GM21528 (cell line): ENCODE data around the gene ATP4A.

ENCODE experiments used
- ATAC-seq: cut with Tn5 transposase; IDR thresholded peaks from one replicate; pipeline ENCODE4 v1.9.1; 2021; ENCODE audit warnings: mild to moderate bottlenecking, moderate library complexity; ENCODE audit not compliant: unreplicated experiment, low FRiP score

ATP4A gene

DNA sequence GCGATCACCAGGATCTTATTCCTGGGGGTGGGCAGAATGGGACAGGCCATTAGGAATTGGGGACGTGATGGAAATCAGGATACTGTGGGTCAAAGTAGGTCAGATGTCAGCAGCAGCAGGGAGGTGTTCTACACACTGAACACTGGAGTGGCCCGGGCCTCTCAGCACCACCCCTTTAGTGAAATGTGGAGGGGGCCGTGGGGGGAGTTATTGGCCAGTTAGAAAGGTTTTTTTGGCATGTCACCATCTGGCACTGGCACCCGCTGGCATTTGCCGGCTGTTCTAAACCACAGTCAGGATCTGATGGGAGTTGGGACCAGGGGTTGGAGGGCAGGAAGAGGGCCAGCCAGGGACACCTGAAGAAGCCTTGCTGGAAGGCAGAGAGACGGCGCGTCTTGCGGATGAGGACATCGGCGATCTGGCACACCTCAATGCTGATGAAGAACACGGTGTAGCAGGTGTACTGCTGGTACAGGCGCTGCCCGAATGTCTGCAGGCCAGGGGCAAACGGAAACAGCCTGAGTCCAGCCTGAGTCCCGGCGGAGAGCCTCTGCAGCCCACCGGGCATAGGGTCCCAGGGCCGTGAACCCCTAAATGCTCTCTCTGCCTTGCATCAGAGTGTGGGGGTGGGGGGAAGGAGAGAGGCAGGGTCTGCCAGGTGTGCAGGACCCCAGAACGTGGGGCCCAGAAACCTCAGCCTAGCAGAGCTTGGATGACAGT, 12.2 kb downstream of the ATP4A start:
- no peak for ATAC-seq

DNA sequence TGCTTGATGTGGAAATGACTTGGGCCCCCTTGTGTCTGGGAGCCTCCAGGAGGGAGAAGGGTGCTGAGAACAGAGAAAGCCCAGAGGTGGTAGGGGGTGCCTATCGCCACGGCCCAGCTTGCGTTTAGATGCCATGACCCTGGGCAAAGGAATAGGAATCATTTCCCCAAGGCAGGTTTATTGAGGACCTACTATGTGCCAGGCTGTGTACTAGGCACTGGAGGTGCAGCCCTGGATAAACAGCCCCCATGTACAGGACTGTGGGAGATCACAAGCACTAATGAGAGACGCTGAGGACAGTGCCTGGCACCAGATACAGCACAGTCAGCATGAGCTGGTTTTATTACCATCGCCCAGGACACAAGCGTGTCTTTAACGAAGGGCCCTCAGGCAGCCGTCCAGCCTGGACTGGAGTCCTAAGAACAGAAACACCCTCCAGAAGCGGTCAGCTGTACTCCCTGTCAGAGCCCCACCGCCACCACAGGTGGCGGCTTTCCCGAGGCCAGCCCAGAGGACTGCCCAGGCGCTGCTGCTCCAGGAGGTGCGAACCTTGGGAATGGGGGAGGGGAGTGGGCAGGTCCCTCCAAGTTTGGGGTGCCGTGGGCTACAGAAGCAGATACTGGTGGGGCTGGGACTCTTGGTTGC, 13.5 kb downstream of the ATP4A start:
- no peak for ATAC-seq

DNA sequence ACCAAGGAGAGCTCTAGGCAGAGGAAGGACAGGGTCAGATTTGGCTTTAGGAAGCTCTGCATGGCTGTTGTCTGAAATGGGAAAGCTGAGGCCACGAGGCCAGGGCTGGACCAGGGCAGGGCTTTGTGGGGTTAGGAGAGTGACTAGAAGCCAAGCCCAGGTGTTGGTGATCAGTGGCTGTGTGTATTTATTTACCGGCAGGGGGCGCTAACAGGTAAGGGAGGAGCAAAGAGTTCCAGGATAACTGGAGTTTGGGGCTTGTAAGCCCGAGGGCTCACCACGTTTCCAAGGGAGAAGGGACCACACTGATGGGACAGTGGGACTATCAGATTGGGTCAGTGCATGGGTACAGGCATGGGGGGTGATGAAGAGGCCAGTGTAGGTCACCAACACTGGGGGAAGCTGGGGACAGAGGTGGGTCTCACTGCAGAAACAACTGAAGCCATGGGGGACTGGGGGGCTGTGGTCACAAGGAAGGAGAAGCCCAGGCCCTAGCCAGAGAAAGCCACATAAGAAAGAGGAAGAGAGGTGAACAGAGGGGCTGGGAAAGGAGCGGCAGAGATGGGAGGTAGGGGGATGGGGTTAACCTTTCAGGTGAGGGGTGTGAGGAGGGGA, 14.2 kb downstream of the ATP4A start:
- no peak for ATAC-seq

DNA sequence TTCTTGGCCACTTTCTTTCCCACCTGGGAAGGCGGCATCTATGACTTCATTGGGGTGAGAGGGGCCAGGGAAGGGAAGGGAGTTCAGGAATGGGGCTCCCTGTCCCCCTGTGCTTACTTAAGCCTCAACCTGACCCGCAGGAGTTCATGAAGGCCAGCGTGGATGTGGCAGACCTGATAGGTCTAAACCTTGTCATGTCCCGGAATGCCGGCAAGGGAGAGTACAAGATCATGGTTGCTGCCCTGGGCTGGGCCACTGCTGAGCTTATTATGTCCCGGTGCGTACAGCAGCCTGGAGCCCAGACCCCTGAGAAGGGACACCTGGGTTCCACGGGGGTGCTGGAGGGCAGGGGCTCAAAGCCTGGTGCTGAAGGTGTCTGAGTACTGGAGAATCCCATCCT, 16.9 kb downstream of the ATP4A start:
- no peak for ATAC-seq

DNA sequence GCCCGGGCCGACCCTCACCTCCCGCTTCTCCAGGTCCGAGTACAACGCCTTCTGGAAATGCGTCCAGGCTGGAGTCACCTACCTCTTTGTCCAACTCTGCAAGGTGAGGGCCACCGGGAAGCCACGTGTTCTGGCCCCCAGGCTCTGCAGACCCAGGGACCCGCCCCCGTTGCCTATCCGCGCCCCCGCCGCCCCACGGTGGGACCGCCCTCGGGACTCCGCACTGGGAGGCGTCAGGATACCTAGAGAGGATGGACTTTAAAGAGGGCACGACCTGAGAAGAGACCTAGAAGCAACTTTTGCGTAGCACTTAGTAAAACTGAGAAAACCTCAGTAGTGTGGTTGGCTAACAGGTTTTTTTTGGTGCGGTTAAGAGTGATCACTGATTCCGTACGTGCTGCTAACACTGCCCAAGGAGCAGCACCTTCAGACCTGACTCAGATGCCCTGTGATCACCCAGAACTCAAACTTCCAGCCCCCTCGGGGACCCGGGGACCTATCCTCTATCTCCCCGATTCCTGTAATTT, 17.5 kb downstream of the ATP4A start:
- no peak for ATAC-seq

DNA sequence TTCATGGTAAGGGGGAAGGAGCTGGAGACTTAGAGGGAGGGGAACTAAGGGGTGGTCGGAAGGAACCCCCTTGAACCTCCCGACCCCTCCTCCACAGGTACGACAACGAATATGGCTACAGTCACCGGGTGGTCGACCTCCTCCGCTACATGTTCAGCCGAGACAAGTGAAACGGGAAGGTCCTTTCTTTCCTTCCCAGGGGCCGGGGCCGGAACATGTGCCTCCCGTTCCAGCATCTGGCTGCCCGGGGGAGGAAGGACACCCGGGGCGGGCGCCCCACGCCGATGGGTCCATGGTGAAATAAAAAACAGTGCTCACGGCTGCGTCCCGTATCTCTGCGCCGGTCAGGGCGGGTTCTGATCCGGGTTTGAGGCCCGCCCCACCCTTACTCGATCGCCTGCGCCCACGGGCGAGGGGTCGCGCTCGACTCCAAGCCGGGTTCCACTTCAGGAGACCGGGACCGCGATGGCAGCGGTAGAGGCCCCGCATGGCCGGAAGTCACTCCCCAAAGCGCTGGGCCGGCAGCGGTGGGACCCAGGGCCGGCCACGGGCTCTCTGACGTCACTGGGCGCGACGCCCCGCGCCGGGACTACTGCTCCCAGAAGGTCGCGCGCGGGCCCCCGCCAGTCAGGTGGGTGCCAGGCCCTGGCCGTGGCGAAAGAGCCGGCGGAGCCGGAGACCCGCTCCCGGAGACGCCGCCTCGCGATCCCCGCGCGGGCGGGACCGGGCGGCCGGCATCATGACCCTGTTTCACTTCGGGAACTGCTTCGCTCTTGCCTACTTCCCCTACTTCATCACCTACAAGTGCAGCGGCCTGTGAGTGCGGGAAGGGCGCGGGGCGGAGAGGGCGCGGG, 18.2 kb downstream of the ATP4A start, which contains the start of gene TMEM147:
Gene TMEM147 (plus strand): TSS at position 626 of the 854 bp plus-strand sequence. CDS start 114 bp downstream, at position 740.
- ATAC-seq = no peak

DNA sequence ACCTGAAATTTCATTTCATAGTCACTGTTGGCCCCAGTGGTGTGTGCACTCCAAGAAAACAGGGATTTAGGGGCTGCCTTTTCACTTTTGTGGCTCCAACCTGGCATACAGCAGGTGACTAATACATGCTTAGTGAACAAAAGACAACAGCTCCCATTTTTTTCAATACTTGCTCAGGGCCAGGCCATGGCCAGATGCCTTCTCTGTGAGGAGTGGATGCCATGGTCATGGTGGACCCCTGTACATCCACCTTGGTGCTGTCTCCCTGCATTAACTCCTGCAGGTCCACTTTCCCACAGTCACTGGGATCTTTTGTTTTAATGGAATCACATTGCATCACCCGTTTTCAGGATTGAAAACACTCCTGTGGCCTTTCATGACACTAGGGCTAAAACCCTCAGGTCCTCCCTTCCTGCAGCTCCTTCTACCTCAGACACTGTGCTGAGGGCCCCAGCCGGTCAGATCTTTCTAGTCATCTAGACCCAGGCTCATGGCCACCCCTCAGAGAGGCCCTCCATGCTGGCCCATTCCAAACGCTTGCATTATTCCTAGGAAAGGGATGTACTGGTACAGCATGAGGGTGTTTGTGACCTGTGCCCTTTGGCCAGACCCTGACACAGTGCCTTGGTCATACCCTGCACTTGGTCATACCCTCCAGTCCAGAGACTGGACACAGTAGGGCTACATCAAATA, 19.2 kb downstream of the ATP4A start:
- ATAC-seq = no peak

DNA sequence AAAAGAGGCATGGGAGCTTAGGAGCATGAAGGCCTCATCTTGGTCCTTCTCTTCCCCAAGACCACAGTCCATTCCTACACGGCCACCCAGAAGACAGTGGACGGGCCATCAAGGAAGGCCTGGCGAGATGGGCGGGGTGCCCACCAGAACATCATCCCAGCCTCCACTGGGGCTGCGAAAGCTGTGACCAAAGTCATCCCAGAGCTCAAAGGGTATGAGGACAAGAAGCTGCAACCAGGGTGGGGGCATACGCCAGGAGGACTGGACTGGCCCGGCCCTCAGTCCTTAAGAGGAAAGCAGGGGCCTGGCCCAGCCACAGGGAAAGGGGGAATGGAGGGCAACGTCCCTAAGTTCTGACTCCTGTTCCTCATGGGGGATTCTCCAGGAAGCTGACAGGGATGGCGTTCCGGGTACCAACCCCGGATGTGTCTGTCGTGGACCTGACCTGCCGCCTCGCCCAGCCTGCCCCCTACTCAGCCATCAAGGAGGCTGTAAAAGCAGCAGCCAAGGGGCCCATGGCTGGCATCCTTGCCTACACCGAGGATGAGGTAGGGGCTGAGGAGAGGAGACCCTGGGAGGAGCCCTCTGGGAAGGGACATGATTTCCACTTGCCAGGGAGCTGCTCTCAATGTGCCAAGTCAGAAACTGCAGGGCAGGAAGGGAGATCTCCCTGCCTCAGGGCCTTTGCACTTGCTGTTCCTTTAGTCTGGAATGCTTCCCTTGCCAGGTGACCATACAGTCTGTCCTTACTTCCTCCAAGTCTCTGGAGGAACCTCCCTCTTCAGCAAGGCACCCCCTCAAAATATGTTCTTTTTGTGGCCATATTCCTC, 20.0 kb downstream of the ATP4A start:
- no peak for ATAC-seq

DNA sequence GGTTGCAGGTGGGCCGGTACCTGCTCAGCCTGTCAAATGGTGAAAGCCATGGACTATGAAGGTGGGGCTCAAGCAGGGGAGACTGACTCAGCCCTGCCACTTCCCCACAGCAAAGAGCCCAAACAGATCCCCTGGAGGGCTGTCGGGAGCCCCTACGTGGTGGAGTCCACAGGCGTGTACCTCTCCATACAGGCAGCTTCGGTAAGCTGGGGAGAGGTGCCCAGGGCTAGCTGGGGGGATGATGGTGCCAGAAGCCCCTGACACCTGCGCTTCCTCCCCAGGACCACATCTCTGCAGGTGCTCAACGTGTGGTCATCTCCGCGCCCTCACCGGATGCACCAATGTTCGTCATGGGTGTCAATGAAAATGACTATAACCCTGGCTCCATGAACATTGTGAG, 21.2 kb downstream of the ATP4A start:
- no peak for ATAC-seq

DNA sequence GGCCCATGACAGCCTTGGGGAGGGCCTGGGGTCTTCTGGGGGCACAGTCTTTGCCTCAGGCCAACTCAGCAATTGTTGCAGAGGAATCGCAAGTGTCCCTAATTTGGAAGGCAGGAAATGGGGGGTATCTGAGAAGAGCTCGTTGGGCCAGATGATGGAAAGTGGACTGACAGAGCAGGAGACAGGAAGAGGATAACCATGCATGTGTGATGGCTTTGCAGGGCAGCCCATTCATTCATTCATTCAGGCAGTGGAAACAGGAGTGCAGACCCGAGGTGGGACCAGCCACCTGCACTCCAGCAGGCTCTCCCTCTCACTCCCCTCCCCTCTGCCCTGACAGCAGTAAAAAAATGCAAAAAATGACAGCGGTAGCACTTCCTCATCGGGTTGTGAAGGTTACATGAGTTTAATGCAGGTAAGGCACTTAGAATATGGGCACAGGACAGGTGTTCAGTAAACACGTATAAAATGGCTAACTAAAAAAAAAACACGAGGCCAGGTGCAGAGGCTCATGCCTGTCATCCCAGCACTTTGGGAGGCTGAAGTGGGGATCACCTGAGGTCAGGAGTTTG, 23.0 kb downstream of the ATP4A start:
- ATAC-seq = no peak

DNA sequence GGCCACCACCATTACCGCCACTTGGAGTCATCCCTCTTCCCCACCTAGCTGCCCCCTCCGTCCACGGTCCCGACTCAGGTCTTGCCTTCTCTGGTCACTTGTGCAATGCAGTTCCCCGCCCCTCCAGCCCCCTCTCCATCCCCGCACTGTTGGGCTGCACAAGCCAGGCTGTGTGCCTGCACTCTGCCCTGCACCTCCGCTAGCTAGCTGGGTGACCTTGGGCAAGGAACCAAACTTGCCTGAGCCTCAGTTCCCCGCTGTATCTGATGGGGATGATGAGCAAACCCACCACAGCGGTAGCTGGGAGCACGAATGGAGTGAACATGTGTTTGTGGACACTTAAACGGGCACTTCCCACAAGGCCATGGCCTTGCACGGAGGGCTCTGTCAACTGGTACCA, 23.6 kb downstream of the ATP4A start:
- no peak for ATAC-seq

DNA sequence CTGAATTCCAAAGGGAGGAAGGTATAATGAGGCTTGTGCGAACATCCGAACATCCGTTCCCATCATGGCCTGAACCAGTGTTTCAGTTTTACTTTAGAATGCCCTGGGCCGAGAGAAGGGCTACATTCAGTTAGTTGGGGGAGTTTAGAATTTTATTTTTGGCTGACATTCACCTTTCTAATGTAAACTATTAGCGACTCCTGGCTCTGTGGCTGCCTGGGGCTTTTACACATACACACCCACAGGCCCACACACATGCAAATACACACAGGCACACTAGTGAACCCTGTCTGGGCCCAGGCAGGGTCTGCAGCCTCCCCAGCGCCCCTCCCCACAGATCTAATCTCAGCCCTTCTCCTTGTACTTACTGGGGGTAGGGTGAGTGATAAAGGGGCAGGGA, 24.1 kb downstream of the ATP4A start:
- ATAC-seq = no peak

DNA sequence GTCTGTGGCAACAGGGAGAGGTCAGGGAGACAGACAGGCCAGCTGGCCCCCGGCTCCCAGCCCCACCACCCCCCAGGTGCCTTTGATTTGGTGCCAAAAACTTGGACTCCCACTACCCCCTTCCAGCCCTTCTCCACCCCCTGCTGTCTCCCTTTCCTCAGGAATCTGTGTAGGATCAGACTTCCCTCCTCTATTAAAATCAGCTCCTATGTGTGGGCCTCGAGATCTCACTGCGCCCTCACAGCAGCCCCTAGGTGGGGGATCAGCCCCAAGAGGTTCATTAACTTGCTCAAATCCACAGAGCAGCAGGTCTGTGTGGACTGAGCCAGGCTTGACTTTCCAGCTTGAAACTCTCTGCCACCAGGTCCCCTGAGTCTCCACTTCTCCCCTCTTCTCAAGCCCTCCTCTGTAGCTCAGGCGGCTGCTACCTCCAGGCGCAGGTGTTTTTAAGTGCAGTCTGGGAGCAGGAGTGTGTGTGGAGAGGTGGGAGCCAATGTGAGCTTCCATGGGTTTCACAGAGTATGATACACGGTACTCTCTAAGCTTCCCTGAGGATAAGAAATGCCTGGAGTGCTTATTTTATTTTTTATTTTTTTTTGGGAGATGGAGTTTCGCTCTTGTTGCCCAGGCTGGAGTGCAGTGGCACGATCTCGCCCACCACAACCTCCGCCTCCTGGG, 28.5 kb downstream of the ATP4A start:
- no peak for ATAC-seq

DNA sequence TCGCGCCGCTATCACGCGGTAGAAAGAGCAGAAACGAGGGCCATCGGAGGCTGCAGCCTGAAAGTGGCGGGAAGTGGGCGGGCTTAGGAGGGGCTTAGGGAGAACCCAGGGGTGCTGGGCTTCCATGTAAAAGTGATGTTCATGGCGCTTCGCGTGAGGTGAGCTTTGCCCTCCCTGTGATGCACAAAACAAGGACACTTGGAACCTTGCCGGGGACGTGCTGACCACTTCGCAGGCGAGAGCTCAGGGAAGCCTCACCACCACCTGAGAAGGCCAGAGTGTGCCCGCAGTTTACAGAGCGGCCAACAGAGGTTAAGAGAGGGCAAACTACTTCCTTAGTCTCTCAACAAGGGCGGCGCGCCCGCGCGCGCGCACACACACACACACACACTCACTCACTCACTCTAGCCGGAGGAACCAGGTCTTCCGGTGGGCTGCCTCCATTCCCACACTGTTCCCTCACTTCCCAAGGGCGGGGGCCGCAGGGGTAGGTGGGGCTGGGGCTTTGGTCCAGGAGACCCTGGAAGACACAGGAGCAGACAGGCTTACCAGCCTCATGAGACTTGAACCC, 29.6 kb downstream of the ATP4A start:
- ATAC-seq = no peak

DNA sequence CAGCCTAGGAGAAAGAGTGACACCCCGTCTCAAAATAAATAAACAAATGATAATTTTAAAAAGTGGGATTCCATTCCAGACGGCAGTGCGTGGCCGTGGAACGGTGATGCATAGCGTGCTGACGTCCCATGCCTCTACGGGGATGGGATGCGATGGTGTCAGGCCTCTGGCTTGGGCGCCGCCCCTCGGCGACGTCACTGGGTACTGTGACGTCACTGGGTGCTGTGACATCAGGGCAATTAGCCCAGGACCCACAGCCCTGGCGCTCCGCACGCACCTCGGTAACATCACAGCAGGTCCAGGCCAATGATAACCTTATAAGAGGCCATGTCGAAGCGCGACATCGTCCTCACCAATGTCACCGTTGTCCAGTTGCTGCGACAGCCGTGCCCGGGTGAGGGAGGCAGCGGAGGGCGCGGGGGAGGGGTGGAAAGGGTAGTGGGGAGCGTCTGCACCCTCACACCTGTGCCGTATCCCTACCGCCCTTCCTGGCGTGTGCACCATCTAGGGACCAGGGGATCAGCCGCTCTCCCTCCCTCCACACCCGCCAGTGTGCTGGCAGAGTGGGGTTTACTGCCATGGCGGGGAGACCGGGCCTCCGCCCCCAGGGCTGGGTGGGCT, 30.1 kb downstream of the ATP4A start, which contains the start of gene GAPDHS:
Gene GAPDHS (plus strand): TSS at position 256 of the 621 bp plus-strand sequence. CDS start 72 bp downstream, at position 328.
- no peak for ATAC-seq

DNA sequence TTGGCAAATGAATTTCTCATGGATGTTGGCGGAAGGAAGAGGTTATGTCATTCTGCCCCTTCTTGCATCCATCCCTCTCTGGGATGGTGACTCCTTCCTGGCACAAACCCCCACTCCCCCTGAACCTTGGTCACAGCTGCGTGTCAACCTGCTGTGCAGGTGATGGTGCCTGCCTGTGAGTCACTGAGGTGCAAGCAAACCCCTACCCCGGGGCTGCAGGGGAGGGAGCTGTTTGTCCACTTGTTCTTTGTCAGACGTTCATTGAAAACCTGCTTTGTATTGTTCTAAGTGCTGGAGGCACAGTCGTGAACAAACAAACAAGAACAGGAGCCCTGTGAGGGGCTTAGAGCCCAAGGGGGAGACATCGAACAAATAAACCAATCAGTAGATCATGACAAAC, 32.2 kb downstream of the ATP4A start:
- ATAC-seq = no peak
